Measurements from ENCODE around the gene SLC35G6.
"Not testable (repeated sequence)": the region's sequence is repeated elsewhere in the genome, so short reads cannot be mapped to it uniquely, and the experiment has no call there.

SLC35G6 gene

DNA sequence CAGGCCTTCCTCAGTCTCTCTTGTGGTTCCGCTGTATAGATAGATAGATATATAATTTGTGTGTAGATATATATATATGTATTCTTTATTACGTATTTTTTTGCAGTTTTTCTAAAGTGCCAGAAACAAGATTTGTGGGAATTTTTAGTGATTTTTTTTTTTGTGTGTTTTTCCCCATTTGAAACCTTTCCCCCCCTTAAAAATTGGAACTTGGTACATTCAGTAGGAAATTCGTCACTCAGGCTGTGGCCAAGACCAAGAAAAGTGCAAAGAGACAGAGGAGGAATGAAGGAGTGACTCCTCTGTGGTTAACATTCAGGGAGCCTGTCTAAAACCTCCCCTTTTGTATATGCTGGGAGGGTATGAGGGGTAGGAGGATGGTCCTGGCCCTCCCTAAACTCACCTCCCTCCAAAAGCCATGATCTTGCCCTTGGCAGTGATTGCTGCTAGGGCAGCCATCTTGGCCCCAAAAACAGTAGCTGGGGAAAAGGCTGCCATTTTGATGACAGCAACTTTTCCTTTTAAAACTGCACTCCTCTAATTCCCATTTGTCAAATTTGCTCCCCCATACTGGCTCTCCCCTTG, 21.2 kb upstream of the SLC35G6 start:
- no peak for DNase-seq (ENCODE audit: insufficient read length, low spot score)
- no peak for FAIRE-seq

DNA sequence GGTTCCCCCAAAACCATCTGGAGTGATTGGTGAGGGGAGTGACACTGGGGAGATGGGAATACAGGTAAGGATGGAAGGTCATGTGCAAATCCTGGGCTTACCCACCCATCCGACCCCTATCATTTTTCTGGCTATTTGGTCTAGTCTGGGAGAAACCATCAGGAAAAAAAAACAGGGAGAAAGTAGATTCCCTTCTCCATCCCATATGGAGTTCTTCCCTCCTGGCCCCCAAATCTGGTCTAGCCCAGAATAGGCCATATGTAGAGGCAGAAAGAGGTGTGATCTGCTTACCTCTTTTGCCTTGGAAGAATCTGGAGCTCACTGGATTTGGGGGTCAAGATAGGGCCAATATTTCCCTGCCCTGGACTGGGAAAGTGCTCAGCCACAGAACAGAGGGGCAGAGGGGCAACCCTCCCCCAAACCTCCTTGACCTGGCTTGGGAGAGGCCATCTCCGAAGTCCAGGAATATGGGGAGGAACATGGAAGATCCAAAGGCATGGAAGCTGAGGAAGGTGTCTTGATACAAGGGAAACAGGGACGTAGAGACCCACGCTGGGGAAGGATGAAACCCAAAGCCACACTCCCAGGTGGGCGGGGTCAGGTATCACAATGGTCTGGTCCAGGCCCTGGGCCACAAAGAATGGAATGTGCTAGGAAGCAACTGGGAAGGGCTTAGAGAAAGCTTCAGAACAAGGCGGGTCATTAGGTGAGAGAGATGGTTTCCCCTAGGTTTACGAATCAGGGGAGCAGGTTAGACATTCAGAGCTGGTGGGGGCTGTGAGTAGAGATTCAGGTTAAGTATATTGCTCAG, 20.2 kb upstream of the SLC35G6 start:
- FAIRE-seq (no peak), DNase-seq (ENCODE audit: insufficient read length, low spot score) (no peak)

GRCh38 chr17:7462474-7463371, 18.5 kb upstream of the SLC35G6 start:
- DNase-seq (ENCODE audit: insufficient read length, low spot score) (no peak), FAIRE-seq (no peak)

GRCh38 chr17:7463372-7463846, 17.8 kb upstream of the SLC35G6 start:
- DNase-seq (ENCODE audit: insufficient read length, low spot score) (no peak), FAIRE-seq (no peak)

- FAIRE-seq (no peak), DNase-seq (ENCODE audit: insufficient read length, low spot score) (no peak)
Measured at GRCh38 chr17:7464081-7464480, 17.2 kb upstream of the SLC35G6 start.

- no peak for DNase-seq (ENCODE audit: insufficient read length, low spot score)
- FAIRE-seq, result no peak
Measured at GRCh38 chr17:7465597-7466275, 15.5 kb upstream of the SLC35G6 start.

DNA sequence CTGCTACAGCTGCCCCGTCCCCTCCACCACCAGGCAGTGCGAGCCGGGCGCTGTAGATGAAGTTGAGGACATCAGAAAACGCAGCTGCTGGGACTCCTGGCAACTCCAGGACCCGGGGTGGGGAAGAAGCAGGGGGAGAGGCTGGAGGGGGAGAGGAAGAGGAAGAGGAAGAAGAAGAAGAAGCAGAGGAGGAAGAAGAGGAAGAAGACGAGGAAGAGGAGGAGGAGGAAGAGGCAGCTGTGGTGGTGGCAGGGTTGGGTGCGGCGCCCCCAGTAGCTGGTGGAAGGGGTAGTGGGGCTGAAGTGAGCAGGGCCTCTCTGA, 15.0 kb upstream of the SLC35G6 start:
- FAIRE-seq, result no peak
- DNase-seq (ENCODE audit: insufficient read length, low spot score), result no peak

DNA sequence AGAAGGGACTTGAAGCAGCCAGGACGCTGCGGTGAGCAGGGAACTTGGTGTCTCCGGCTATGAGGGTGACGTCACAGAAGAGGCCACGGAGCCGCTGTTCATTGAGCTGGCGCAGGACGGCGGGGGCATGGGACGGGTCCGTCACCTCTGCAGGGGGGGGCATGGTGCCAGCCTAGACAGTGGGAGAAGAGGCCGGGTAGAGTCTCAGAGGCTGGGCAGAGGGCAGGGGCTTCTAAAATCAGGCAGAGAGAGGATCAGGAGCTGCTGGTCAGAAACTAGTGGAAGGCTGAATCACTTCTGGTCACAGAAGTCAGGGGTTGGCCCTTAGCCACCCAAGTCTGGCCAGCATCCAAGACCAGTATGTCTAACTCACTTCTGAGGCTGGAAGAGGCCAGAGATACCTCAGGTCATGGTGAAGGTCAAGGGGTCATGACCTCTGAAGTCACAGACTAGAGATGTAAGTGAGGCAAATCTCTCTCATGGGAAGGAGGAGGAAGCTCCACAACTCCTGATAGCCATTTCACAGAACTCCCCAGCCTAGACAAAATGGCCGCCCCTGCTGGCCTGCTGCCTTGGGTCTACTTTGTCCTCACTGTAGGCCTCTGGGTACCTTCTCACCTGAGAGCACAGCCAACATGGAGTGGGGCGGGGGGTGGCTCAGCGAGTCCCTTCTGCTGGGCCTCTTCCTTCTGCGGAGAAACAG, 14.5 kb upstream of the SLC35G6 start:
- DNase-seq (ENCODE audit: insufficient read length, low spot score) (no peak), FAIRE-seq (no peak)

DNA sequence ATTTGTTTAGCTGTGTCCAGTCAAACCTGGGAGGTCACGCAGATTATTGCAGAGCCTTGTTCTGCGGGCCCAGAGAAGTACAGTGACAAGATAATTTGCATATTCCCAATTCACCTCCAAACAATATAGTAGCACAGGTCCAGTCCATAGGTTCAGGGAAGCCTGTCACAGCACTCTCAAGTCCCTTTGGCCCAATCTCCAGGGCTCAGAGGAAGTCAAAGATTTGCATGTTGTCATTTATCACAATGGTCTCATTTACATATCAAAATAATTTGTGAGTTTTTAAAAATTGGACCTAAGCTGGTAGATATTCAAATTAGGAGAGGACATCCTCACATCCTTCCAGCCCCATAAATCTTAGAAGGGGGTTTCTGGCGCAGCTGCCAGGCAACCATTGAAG, 13.7 kb upstream of the SLC35G6 start:
- no peak for DNase-seq (ENCODE audit: insufficient read length, low spot score)
- no peak for FAIRE-seq

DNA sequence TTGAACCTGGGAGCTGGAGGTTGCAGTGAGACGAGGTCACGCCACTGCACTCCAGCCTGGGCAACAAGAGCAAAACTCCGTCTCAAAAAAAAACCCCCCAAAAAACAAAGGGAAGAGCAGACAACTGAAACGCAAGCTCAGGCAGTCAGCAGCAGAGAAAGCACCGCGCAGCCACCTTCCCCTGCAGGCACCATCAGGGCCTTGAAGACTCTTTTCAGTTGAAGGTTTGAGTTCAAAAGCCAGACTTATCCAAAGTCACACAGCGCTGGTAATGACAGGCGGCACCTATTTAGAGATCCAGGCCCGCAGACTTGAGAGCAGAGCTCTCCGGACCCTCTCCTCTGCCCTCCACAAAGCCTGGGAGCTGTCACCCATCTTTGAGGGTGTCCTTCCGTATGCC, 13.0 kb upstream of the SLC35G6 start:
- no peak for FAIRE-seq

GRCh38 chr17:7468804-7469389, 12.3 kb upstream of the SLC35G6 start:
- DNase-seq (ENCODE audit: insufficient read length, low spot score) (no peak), FAIRE-seq (no peak)

More for the DNA sequence above, 13.0 kb upstream of the SLC35G6 start:
- no peak for DNase-seq (ENCODE audit: insufficient read length, low spot score)

DNA sequence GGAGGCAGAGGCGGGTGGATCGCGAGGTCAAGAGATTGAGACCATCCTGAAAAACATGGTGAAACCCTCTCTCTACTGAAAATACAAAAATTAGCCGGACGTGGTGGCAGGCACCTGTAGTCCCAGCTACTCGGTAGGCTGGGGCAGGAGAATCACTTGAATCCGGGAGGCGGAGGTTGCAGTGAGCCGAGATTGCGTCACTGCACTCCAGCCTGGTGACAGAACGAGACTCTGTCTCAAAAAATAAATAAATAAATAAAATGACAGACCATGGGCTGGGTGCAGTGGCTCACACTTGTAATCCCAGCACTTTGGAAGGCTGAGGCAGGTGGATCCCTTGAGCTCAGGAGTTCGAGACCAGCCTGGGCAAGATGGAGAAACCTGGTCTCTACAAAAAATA, 11.4 kb upstream of the SLC35G6 start:
- FAIRE-seq; DNase-seq (ENCODE audit: insufficient read length, low spot score): not testable (repeated sequence)

GRCh38 chr17:7470457-7470973, 10.7 kb upstream of the SLC35G6 start:
- DNase-seq (ENCODE audit: insufficient read length, low spot score); FAIRE-seq: not testable (repeated sequence)

DNA sequence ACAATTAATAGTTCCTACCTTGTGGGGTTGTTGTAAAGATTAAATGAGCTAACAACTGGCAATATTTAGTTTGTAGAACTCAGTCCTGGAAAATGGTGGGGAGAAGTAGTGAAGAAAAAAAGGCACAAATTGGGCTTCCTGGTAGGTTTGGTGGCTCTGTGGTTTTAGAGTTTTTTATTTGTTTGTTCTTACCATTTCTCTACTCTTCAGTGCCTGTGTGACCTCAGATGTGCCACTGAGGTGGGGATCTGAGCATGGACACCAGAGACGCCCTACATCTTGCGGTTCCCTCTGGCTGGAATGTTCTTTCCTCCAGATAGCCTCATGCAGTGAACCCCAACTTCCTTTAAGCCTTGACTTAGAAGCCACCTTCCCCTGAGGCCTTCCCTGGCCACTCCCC, 9.5 kb upstream of the SLC35G6 start:
- FAIRE-seq (no peak), DNase-seq (ENCODE audit: insufficient read length, low spot score) (no peak)

- FAIRE-seq, result not testable (repeated sequence)
Measured at GRCh38 chr17:7474767-7475166, 6.5 kb upstream of the SLC35G6 start.

GRCh38 chr17:7475764-7476422, 5.4 kb upstream of the SLC35G6 start:
- FAIRE-seq (no peak), DNase-seq (ENCODE audit: insufficient read length, low spot score) (no peak)

More at GRCh38 chr17:7474767-7475166, 6.5 kb upstream of the SLC35G6 start:
- DNase-seq (ENCODE audit: insufficient read length, low spot score), result not testable (repeated sequence)

DNA sequence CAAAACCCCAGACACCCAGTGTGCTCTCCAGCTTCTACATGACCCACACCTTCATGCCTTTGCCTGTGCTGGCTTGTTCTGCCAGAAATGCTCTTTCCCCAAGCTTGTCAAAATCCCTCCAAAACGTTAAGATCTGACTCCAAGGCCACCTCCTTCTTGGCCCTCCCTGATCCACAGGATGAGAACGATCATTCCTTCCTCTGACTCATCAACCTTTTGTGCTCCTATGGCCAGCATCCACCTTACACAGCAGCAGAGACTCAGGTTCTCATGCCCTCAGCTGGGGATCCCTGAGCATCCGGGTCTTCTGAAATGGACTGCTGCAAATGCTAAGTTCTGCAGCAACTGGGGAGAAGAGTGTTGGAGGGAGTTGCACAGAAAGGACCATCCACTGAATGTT, 4.8 kb upstream of the SLC35G6 start:
- DNase-seq (ENCODE audit: insufficient read length, low spot score) (peak; percentile 47), FAIRE-seq (peak; percentile 60)

- no peak for DNase-seq (ENCODE audit: insufficient read length, low spot score)
- no peak for FAIRE-seq
Measured at GRCh38 chr17:7476951-7477350, 4.3 kb upstream of the SLC35G6 start.
